Measurements from ENCODE around the gene PRAMEF11. TPM values are rescaled to one million over a fixed set of nuclear protein-coding genes. Genes with fewer than 3 reads are reported as not detected.

Gene PRAMEF11
- total RNA-seq, 1 donor from 2014 or later, result not detected

GRCh38 chr1:12778907-12779306 lies 52.3 kb downstream of the PRAMEF11 start:
- no peak overlapping the region for H3K27ac ChIP-seq
- H3K36me3 ChIP-seq, result no peaks in the 10 kb centered on the region
- intact Hi-C loops (cut with DNase I), result no loop called here

DNA sequence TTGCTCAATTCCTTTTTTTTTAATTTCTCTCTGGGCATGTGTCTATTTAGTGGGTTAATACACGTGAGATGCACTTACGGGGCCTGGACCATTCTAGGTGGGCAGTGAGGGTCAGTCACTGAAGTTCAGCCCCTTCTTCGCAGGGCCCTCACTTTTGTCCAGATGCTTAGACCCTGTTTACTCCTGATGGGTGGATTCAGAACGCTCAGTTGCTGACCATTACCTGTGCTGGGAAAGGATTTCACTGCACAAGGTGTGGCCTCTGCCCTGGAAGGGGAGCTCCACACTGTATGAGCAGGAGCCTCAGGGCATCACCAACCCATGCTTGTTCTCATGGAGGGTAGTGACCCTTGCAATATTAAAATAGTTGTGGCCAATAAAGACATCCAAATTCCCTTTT lies 53.1 kb downstream of the PRAMEF11 start:
- intact Hi-C loops (cut with DNase I), result no loop called here

More at GRCh38 chr1:12778907-12779306, 52.3 kb downstream of the PRAMEF11 start:
- Histone ChIP-seq H3K4me3 (no peak overlapping the region), H3K4me1 (no peaks in the 10 kb centered on the region), H3K9me3 (peaks cover 2% of the 10 kb centered on the region), H3K27me3 (ENCODE audit: low read depth) (peaks cover 5% of the 10 kb centered on the region)
- DNase-seq (no peak), ATAC-seq (no peak)
- TF ChIP-seq CTCF (IDR thresholded peaks at IDR 0.05), result no peak

DNA sequence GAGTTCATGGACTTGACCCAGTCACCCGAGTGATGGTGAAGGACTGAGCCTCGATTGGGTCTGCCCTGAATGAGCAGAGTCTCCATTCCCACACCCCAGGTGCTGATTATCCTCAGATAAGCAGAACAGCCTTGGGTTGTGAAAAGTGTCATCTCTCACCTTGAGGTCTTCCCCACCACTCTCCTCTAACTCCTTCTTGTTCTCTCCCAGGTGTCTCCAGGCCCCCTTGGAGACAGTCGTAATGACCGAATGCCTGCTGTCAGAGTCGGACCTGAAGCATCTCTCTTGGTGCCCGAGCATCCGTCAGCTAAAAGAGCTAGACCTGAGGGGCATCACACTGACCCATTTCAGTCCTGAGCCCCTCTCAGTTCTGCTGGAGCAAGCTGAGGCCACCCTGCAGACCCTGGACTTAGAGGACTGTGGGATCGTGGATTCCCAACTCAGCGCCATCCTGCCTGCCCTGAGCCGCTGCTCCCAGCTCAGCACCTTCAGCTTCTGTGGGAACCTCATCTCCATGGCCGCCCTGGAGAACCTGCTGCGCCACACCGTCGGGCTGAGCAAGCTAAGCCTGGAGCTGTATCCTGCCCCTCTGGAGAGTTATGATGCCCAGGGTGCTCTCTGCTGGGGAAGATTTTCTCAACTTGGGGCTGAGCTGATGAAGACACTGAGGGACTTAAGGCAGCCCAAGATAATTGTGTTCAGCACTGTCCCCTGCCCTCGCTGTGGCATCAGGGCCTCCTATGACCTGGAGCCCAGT lies 54.2 kb downstream of the PRAMEF11 start:
- no peak for TF ChIP-seq CTCF (IDR thresholded peaks at IDR 0.05)
- Histone ChIP-seq H3K27me3 (ENCODE audit: low read depth) (peaks cover 5% of the 10 kb centered on the region), H3K27ac (no peak overlapping the region), H3K9me3 (no peaks in the 10 kb centered on the region), H3K4me1 (no peaks in the 10 kb centered on the region), H3K4me3 (no peak overlapping the region), H3K36me3 (no peaks in the 10 kb centered on the region)
- no peak for ATAC-seq
- intact Hi-C loops (cut with DNase I), result no loop called here
- no peak for DNase-seq

More for the DNA sequence above, 53.1 kb downstream of the PRAMEF11 start:
- Histone ChIP-seq H3K4me1 (no peaks in the 10 kb centered on the region), H3K9me3 (no peaks in the 10 kb centered on the region), H3K36me3 (no peaks in the 10 kb centered on the region), H3K27ac (no peak overlapping the region), H3K27me3 (ENCODE audit: low read depth) (peaks cover 5% of the 10 kb centered on the region), H3K4me3 (no peak overlapping the region)
- ATAC-seq (no peak), DNase-seq (no peak)
- no peak for TF ChIP-seq CTCF (IDR thresholded peaks at IDR 0.05)

DNA sequence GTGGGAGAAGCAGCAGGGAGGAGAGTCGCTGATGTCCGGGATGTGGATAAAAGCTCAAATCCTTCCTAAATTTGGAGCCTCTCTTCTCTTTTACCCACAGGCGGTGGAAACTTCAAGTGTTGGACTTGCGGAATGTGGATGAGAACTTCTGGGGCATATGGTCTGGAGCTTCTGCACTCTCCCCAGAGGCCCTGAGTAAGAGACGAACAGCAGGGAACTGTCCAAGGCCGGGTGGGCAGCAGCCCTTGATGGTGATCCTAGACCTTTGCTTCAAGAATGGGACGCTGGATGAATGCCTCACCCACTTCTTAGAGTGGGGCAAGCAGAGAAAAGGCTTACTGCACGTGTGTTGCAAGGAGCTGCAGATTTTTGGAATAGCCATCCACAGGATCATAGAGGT lies 55.8 kb downstream of the PRAMEF11 start:
- TF ChIP-seq CTCF (IDR thresholded peaks at IDR 0.05), result no peak
- Histone ChIP-seq H3K27ac (no peak overlapping the region), H3K27me3 (ENCODE audit: low read depth) (peaks cover 5% of the 10 kb centered on the region), H3K36me3 (no peaks in the 10 kb centered on the region), H3K4me1 (no peaks in the 10 kb centered on the region), H3K4me3 (no peak overlapping the region), H3K9me3 (no peaks in the 10 kb centered on the region)
- intact Hi-C loops (cut with DNase I), result no loop called here
- no peak for DNase-seq
- ATAC-seq, result no peak

GRCh38 chr1:12774801-12775345 lies 56.3 kb downstream of the PRAMEF11 start:
- TF ChIP-seq CTCF (IDR thresholded peaks at IDR 0.05), result no peak

More at GRCh38 chr1:12774801-12775345, 56.3 kb downstream of the PRAMEF11 start:
- no peak overlapping the region for H3K4me3 ChIP-seq
- H3K9me3 ChIP-seq, result no peaks in the 10 kb centered on the region
- H3K27me3 ChIP-seq (ENCODE audit: low read depth), result peaks cover 5% of the 10 kb centered on the region
- H3K4me1 ChIP-seq, result no peaks in the 10 kb centered on the region
- no peak for DNase-seq
- no peak for ATAC-seq
- H3K36me3 ChIP-seq, result no peaks in the 10 kb centered on the region
- H3K27ac ChIP-seq, result no peak overlapping the region
- intact Hi-C loops (cut with DNase I), result no loop called here

Other genes with a start within 250 kb of the PRAMEF11 start
- gene DHRS3, start 213.2 kb downstream of the PRAMEF11 start, total RNA-seq, result 135 TPM
- gene AADACL4, start 187.3 kb downstream of the PRAMEF11 start, total RNA-seq, result not detected
- gene AADACL3, start 115.3 kb downstream of the PRAMEF11 start, total RNA-seq, result not detected
- gene CFAP107, start 85.2 kb downstream of the PRAMEF11 start, total RNA-seq, result 2.9 TPM
- gene PRAMEF12, start 57.7 kb downstream of the PRAMEF11 start, total RNA-seq, result not detected
- gene PRAMEF1, start 40.0 kb downstream of the PRAMEF11 start, total RNA-seq, result not detected
- gene HNRNPCL1, start 17.3 kb upstream of the PRAMEF11 start, total RNA-seq, result not detected
- not detected for gene PRAMEF2, start 25.7 kb upstream of the PRAMEF11 start, total RNA-seq
- gene PRAMEF4, start 54.8 kb upstream of the PRAMEF11 start, total RNA-seq, result not detected
- not detected for gene PRAMEF10, start 66.9 kb upstream of the PRAMEF11 start, total RNA-seq
- gene PRAMEF7, start 85.2 kb upstream of the PRAMEF11 start, total RNA-seq, result not detected
- not detected for gene PRAMEF6, start 116.2 kb upstream of the PRAMEF11 start, total RNA-seq
- gene PRAMEF27, start 225.2 kb upstream of the PRAMEF11 start, total RNA-seq, result not detected
- not detected for gene HNRNPCL3, start 229.4 kb upstream of the PRAMEF11 start, total RNA-seq
- gene PRAMEF25, start 239.4 kb upstream of the PRAMEF11 start, total RNA-seq, result not detected